Fibroblast of peridontal ligament (primary cell): Measurements from ENCODE around the gene GNPAT.

Source experiments
- DNase-seq: peaks from one replicate; pipeline ENCODE4 v3.0.0-alpha.2; 2010; ENCODE audit errors: extremely low read depth

The GNPAT gene

GRCh38 chr1:231242516-231243198, 1.6 kb downstream of the GNPAT start:
- peak; percentile 47 for DNase-seq

DNA sequence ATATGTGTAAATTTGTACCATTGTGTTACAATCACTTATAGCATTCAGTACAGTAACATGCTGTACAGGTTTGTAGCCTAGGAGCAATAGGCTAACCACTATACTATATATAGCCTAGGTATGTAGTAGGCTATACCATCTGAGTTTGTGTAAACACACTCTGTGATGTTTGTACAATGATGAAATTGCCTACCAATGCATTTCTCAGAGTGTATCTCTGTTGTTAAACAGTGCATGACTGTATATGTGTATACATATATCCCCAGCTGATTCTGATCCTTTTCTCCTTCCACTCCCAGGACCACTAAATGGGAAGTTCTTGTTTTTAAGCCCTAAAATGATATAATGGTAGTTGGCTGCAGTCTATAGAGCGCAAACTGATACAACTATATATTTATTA, 7.8 kb downstream of the GNPAT start:
- DNase-seq: no peak

DNA sequence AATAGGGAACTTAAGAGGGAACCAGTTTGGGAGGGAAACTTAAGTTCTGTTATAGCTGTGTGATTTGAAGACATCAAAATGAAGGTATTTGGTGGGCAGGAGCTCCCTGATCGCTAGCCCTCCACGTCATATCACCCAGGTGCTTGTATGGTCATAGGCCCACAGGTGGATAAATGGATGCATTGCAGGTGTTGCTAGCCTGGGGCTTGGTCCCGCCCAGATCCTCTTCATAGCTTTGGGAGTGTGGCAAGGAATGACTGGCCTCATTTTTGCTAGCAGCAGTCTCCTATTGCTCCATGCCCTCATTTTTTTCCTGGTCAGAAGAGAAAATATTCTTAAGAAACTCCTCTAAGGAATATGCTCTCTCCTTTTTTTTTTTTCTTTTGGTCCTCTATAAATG, 11.3 kb downstream of the GNPAT start:
- DNase-seq: no peak

DNA sequence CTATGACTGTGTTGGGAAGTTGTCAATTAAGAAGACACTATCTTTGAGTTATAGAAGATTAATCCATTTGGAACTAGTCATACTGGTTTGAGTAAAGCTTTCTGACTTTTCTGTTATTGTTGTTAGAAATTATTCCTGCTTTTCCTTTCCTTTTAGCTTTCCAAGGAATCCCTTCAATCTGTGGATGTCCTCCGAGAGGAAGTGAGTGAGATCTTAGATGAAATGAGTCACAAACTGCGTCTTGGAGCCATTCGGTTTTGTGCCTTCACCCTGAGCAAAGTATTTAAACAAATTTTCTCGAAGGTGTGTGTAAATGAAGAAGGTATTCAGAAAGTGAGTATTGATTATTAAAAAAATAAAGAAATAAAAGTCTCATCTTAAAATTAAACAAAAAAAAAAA, 19.3 kb downstream of the GNPAT start:
- no peak for DNase-seq

GRCh38 chr1:231264642-231265041, 23.6 kb downstream of the GNPAT start:
- DNase-seq: no peak

DNA sequence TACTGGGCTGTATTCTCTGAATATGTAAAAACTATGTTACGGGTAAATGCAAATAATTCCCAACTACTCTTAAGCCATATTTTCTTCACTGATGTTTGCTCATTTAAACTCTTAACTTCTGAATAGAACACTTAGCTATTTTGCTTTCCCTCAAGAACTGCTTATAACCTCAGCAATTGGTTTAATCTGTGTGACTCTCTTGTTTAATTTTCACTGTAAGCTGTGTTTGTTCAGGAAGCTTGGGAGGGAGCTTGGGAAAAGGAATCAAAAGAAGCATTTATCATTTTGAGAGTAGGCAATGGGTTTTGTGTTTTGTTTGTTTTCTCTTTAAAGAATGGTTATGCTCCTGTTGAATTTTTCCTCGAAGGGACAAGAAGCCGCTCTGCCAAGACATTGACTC, 24.4 kb downstream of the GNPAT start:
- DNase-seq: no peak

- peak; percentile 9 for DNase-seq
These were observed 25.9 kb downstream of the GNPAT start for GRCh38 chr1:231266811-231267322.

- DNase-seq: no peak
These were observed 31.2 kb downstream of the GNPAT start for GRCh38 chr1:231272173-231272572.

DNA sequence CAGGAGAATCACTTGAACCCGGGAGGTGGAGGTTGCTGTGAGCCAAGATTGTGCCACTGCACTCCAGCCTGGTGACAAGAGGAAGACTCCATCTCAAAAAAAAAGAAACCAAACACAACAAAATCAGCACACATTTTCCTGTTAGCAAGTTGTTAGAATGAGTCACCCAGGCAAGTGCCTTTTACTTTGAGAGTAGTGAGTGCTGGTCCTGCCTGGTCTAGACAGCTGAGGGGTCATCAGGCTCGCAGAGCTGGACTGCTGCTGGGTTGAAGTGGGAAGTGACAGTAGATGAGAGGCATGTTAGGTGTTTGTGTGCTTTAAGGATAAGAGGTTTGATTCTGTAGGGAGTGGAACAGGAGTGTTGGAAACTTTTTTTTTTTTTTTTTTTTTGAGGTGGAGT, 31.9 kb downstream of the GNPAT start:
- DNase-seq: no peak

- DNase-seq: peak; percentile 67
These were observed 33.3 kb downstream of the GNPAT start for GRCh38 chr1:231274119-231274825.

GRCh38 chr1:231278100-231278790, 37.2 kb downstream of the GNPAT start:
- no peak for DNase-seq

DNA sequence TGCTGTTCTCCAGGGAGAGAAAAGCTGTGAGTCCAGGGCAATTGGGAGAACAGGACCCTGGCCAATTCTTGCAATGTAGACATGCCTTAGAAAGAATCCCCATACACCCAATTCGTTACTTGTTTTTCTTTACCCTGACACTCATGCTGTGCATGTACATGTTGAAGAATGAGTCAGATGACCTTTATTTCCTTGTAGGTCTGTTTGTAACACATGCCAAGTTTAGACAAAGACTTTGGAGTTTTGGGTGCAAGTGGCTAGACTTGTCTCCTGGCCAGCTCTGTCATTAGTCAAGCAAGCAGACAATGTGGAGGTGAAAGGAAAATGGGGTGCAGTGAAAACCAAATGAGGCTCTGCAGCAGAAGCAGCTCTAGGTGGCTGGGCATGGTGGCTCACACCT, 38.1 kb downstream of the GNPAT start:
- no peak for DNase-seq

- DNase-seq: no peak
These were observed 38.7 kb downstream of the GNPAT start for GRCh38 chr1:231279683-231280082.

- no peak for DNase-seq
These were observed 43.4 kb downstream of the GNPAT start for GRCh38 chr1:231284441-231284840.

GRCh38 chr1:231286603-231287002, 45.6 kb downstream of the GNPAT start:
- DNase-seq: no peak

- DNase-seq: no peak
These were observed 54.9 kb downstream of the GNPAT start for GRCh38 chr1:231295938-231296337.

- DNase-seq: no peak
These were observed 61.0 kb downstream of the GNPAT start for GRCh38 chr1:231301990-231302389.

DNA sequence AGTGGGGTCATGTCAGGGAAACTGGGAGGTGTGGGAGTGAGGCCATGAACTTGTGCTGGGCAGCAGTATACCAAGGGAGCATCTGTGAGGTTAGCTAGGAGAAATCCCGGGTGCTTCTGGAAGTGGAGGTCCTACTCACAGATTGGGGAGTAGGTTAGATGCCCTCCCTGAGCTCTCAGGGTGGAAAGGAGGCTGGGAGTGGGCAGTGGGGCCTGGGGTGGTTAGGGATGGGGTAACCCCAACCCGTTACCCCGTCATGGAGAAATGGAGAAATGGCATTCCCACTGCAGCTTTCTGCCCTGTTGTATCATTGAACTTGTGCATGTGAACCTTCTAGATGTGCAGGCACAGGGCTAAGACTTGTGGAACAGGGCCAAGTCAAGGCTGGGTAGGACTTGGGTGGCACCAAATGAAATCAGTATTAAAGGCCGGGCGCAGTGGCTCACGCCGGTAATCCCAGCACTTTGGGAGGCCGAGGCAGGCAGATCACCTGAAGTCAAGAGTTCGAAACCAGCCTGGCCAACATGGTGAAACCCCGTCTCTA, 69.5 kb downstream of the GNPAT start:
- no peak for DNase-seq

DNA sequence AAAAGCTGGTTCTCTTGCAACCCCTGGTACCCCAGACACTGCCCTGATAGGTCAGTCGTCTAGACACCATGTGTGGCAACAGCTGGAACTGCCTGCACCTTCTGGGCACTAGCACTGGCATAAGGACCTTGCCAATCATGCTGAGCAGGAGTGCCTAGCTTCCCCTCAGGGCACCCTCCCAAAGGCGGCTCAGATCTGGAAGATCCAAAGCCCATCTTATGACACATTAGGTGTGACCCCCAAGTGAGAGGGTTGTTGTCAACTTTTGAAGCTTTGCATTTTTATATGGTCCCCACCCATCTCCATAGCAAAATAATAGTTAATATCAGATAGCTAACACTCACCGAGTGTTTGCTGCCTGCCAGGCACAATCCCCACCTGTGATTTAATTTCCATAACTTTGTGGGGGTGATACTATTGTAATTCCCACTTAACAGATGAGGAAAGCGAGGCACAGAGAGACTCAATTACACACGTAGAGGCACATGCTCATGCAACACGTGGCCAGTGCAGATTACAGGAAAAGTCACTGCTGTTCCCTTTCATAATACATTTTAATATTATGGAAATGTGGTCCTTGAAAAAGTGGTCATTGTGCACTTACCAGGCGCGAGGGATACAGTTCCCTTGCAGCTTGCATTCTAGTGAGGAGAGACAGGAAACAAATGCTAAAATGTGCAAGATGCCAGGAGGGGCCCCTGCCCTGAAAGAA, 70.9 kb downstream of the GNPAT start:
- no peak for DNase-seq

DNA sequence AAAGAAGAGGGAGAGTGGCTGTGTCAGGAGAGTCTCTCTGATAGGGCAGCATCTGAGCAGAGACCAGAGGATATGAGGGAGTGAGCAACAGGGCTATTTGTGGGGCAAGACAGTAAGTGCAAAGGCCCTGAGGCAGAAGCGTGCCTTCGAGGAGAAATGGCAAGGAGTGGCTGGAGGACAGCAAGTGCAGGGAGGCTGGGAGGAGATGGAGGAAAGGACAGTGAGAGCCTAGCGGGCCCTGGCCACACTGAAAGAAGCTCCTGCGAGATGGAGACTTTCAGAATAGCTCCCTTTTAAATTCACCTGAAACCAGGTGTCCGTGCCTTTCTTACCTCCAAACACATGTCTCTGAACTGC, 71.4 kb downstream of the GNPAT start:
- DNase-seq: no peak

- DNase-seq: no peak
These were observed 72.6 kb downstream of the GNPAT start for GRCh38 chr1:231313661-231314060.

- DNase-seq: no peak
These were observed 74.9 kb downstream of the GNPAT start for GRCh38 chr1:231315887-231316286.
